GM23338 (cell line): ENCODE results near the gene OCIAD2. TPM values are rescaled to one million over a fixed set of nuclear protein-coding genes. Genes with fewer than 3 reads are reported as not detected.
A peak's percentile ranks its signal among the peaks of the same experiment; 100 is the strongest.

Experiments used
- ATAC-seq: fragments of 200-7000 bp; cut with Tn5 transposase; 3 replicates; pipeline ENCODE4 v1.9.1; 2020
- DNase-seq: peaks from one replicate; pipeline ENCODE4 v3.0.0-alpha.2; 2015; ENCODE audit warnings: low spot score
- H2AFZ ChIP-seq: fragments of 200-600 bp; sonication (generic); 2 replicates; pipeline ENCODE4 v1.8.0; 2016; ENCODE audit warnings: antibody characterized with exemption, mild to moderate bottlenecking, moderate library complexity
- H3F3A ChIP-seq: fragments of 200-600 bp; sonication (generic); replicated peaks from 2 replicates; pipeline ENCODE4 v1.8.0; 2017; ENCODE audit warnings: antibody characterized with exemption, mixed run types, low read depth
- H3K27ac ChIP-seq: fragments of 200-600 bp; sonication (generic); 2 replicates; pipeline ENCODE4 v1.6.1; 2016; ENCODE audit warnings: low read depth
- H3K27me3 ChIP-seq: fragments of 200-600 bp; sonication (generic); 2 replicates; pipeline ENCODE4 v1.8.0; 2016; ENCODE audit warnings: mild to moderate bottlenecking, mixed run types, moderate library complexity; ENCODE audit not compliant: insufficient read depth
- H3K36me3 ChIP-seq: fragments of 200-600 bp; sonication (generic); 2 replicates; pipeline ENCODE4 v1.8.0; 2016; ENCODE audit warnings: mild to moderate bottlenecking; ENCODE audit not compliant: insufficient read depth
- H3K4me1 ChIP-seq: fragments of 200-600 bp; sonication (generic); 2 replicates; pipeline ENCODE4 v1.8.0; 2016; ENCODE audit warnings: mild to moderate bottlenecking, moderate library complexity; ENCODE audit not compliant: insufficient read depth
- H3K4me2 ChIP-seq: fragments of 200-600 bp; sonication (generic); 2 replicates; pipeline ENCODE4 v1.7.1; 2017; ENCODE audit warnings: mixed run types
- H3K4me3 ChIP-seq: fragments of 200-600 bp; sonication (generic); 2 replicates; pipeline ENCODE4 v1.6.1; 2016; ENCODE audit warnings: mixed run types
- H3K79me2 ChIP-seq: fragments of 200-600 bp; sonication (generic); replicated peaks from 2 replicates; pipeline ENCODE4 v1.8.0; 2017; ENCODE audit warnings: mild to moderate bottlenecking; ENCODE audit not compliant: insufficient read depth
- H3K9me2 ChIP-seq: fragments of 200-600 bp; sonication (generic); 2 replicates; pipeline ENCODE4 v1.8.0; 2017; ENCODE audit not compliant: insufficient read depth
- H4K20me1 ChIP-seq: fragments of 200-600 bp; sonication (generic); replicated peaks from 2 replicates; pipeline ENCODE4 v1.8.0; 2017; ENCODE audit warnings: mild to moderate bottlenecking; ENCODE audit not compliant: insufficient read depth
- H3K27ac Mint-ChIP-seq: 2 replicates; pipeline ENCODE4 v1.8.0; 2020; ENCODE audit warnings: inconsistent platforms, mild to moderate bottlenecking, moderate library complexity, mixed read lengths
- H3K27me3 Mint-ChIP-seq: 3 replicates; pipeline ENCODE4 v1.8.0; 2022; ENCODE audit warnings: low read depth, mild to moderate bottlenecking, moderate library complexity, mixed read lengths, inconsistent platforms; ENCODE audit not compliant: insufficient read depth, poor library complexity
- H3K36me3 Mint-ChIP-seq: 3 replicates; pipeline ENCODE4 v1.8.0; 2021; ENCODE audit warnings: low read depth, mild to moderate bottlenecking, inconsistent platforms, moderate library complexity, mixed read lengths
- H3K4me1 Mint-ChIP-seq: 3 replicates; pipeline ENCODE4 v1.8.0; 2020; ENCODE audit warnings: mild to moderate bottlenecking, inconsistent platforms, mixed read lengths
- H3K4me3 Mint-ChIP-seq: 3 replicates; pipeline ENCODE4 v1.8.0; 2021; ENCODE audit warnings: moderate library complexity, mild to moderate bottlenecking, inconsistent platforms, mixed read lengths
- H3K9me3 Mint-ChIP-seq: 3 replicates; pipeline ENCODE4 v1.8.0; 2020; ENCODE audit warnings: moderate library complexity, mild to moderate bottlenecking, inconsistent platforms, mixed read lengths
- CREB1 ChIP-seq: fragments of 250-450 bp; sonication (Bioruptor Pico); IDR thresholded peaks from 2 replicates; pipeline ENCODE4 v1.5.0; 2020; ENCODE audit warnings: low read depth, mild to moderate bottlenecking, moderate library complexity
- ETS1 ChIP-seq: IDR thresholded peaks from 2 replicates; pipeline ENCODE4 v1.6.1; 2016; ENCODE audit warnings: antibody characterized with exemption
- EZH2 ChIP-seq: fragments of 200-600 bp; sonication (generic); IDR thresholded peaks from one replicate; pipeline ENCODE4 v1.8.0; 2017; ENCODE audit warnings: antibody characterized with exemption, mild to moderate bottlenecking, low read depth; ENCODE audit not compliant: unreplicated experiment
- EZH2phosphoT487 ChIP-seq: fragments of 200-600 bp; sonication (generic); IDR thresholded peaks from one replicate; pipeline ENCODE4 v1.8.1; 2018; ENCODE audit warnings: antibody characterized with exemption; ENCODE audit not compliant: unreplicated experiment
- JUNB ChIP-seq: IDR thresholded peaks from one replicate; pipeline ENCODE4 v1.6.1; 2016; ENCODE audit warnings: antibody characterized with exemption; ENCODE audit not compliant: unreplicated experiment
- NANOG ChIP-seq: IDR thresholded peaks from 2 replicates; pipeline ENCODE4 v1.6.1; 2016; ENCODE audit warnings: antibody characterized with exemption, borderline replicate concordance
- POLR2AphosphoS5 ChIP-seq: IDR thresholded peaks from 2 replicates; pipeline ENCODE4 v1.6.1; 2016; ENCODE audit warnings: antibody characterized with exemption, low read depth
- STAT1 ChIP-seq: IDR thresholded peaks from one replicate; pipeline ENCODE4 v1.6.1; 2016; ENCODE audit warnings: antibody characterized with exemption; ENCODE audit not compliant: unreplicated experiment
- ZNF114 ChIP-seq: fragments of 250-450 bp; sonication (Bioruptor Pico); IDR thresholded peaks from 2 replicates; pipeline ENCODE4 v1.5.0; 2020; ENCODE audit warnings: mild to moderate bottlenecking, moderate library complexity
- ZNF331 ChIP-seq: fragments of 250-450 bp; sonication (Bioruptor Pico); IDR thresholded peaks from 2 replicates; pipeline ENCODE4 v1.5.0; 2020; ENCODE audit warnings: low read depth, mild to moderate bottlenecking, moderate library complexity
- polyA plus RNA-seq: library from polyadenylated mRNA; unstranded; fragments of >200 nt; fragmentation: Nextera tagmentation; extraction: Ambion mirVana; gene quantifications from 2 replicates; pipeline ENCODE4 v1.2.1, GENCODE V29; 2016
- total RNA-seq: library from RNA; depleted of rRNA; stranded (reverse); fragments of >200 nt; shearing (Covaris generic); gene quantifications from 2 replicates; pipeline ENCODE4 v1.2.3, GENCODE V29; 2014
- TF ChIP-seq, protein P1 (sequence below): IDR thresholded peaks from one replicate; pipeline ENCODE4 v1.6.1; 2018; ENCODE audit warnings: antibody characterized with exemption; ENCODE audit not compliant: unreplicated experiment
- TF ChIP-seq, protein P2 (sequence below), 2 experiments: fragments of 200-600 bp in 1 of 2; sonication (generic) in 1 of 2; conservative IDR thresholded peaks; 2 replicates each; pipeline versions ENCODE4 v1.5.1 to v1.6.1; 2016 to 2017; ENCODE audit warnings: antibody characterized with exemption in 2 of 2, low read depth in 2 of 2, mild to moderate bottlenecking in 2 of 2, moderate library complexity in 1 of 2
- TF ChIP-seq, protein P3 (sequence below): fragments of 250-450 bp; sonication (Bioruptor Pico); IDR thresholded peaks from 2 replicates; pipeline ENCODE4 v1.5.0; 2020; ENCODE audit warnings: mild to moderate bottlenecking, moderate library complexity

OCIAD2 gene
- total and polyA plus RNA-seq, 2 experiments from 2014 or later: 36.8 to 317 TPM

DNA sequence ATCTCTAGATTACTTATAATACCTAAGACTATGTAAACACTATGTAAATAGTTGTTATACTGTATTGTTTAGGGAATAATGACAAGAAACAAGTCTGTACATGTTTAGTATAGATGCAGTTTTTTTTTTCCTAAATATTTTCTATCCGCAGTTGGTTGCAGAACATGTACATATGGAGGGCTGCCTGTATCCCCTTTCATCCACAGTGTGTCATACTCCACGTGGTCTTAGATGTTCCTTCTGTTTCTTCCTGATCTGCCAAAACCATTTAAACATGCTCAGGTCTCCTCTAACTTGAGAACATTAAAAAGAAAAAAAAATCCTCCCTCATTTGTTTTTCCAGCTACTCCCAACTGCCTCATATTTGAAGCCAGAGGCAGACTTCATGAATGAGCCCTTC lies 61.7 kb downstream of the OCIAD2 start:
- H3K4me1 ChIP-seq: no peaks in the 10 kb centered on the region
- no peak overlapping the region for H3K4me2 ChIP-seq
- peaks cover 3% of the 10 kb centered on the region; the same call in 2 of the 3 replicates for H3K4me1 Mint-ChIP-seq
- peaks cover 38% of the 10 kb centered on the region for H4K20me1 ChIP-seq
- H3K4me3 Mint-ChIP-seq: no peak overlapping the region
- peaks cover 32% of the 10 kb centered on the region; the same call in 1 of the 2 replicates for H3K36me3 ChIP-seq
- H3K4me3 ChIP-seq: no peak overlapping the region
- no peak overlapping the region for H2AFZ ChIP-seq
- H3K27me3 ChIP-seq: no peaks in the 10 kb centered on the region
- TF ChIP-seq POLR2AphosphoS5 (no peak), ZNF331 (no peak), EZH2 (no peak), ZNF114 (no peak), ETS1 (no peak), NANOG (no peak), STAT1 (no peak), CREB1 (no peak), EZH2phosphoT487 (no peak), JUNB (no peak)
- TF ChIP-seq, protein P1, sequence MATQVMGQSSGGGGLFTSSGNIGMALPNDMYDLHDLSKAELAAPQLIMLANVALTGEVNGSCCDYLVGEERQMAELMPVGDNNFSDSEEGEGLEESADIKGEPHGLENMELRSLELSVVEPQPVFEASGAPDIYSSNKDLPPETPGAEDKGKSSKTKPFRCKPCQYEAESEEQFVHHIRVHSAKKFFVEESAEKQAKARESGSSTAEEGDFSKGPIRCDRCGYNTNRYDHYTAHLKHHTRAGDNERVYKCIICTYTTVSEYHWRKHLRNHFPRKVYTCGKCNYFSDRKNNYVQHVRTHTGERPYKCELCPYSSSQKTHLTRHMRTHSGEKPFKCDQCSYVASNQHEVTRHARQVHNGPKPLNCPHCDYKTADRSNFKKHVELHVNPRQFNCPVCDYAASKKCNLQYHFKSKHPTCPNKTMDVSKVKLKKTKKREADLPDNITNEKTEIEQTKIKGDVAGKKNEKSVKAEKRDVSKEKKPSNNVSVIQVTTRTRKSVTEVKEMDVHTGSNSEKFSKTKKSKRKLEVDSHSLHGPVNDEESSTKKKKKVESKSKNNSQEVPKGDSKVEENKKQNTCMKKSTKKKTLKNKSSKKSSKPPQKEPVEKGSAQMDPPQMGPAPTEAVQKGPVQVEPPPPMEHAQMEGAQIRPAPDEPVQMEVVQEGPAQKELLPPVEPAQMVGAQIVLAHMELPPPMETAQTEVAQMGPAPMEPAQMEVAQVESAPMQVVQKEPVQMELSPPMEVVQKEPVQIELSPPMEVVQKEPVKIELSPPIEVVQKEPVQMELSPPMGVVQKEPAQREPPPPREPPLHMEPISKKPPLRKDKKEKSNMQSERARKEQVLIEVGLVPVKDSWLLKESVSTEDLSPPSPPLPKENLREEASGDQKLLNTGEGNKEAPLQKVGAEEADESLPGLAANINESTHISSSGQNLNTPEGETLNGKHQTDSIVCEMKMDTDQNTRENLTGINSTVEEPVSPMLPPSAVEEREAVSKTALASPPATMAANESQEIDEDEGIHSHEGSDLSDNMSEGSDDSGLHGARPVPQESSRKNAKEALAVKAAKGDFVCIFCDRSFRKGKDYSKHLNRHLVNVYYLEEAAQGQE: no peak
- TF ChIP-seq, protein P2, sequence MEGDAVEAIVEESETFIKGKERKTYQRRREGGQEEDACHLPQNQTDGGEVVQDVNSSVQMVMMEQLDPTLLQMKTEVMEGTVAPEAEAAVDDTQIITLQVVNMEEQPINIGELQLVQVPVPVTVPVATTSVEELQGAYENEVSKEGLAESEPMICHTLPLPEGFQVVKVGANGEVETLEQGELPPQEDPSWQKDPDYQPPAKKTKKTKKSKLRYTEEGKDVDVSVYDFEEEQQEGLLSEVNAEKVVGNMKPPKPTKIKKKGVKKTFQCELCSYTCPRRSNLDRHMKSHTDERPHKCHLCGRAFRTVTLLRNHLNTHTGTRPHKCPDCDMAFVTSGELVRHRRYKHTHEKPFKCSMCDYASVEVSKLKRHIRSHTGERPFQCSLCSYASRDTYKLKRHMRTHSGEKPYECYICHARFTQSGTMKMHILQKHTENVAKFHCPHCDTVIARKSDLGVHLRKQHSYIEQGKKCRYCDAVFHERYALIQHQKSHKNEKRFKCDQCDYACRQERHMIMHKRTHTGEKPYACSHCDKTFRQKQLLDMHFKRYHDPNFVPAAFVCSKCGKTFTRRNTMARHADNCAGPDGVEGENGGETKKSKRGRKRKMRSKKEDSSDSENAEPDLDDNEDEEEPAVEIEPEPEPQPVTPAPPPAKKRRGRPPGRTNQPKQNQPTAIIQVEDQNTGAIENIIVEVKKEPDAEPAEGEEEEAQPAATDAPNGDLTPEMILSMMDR (conservative IDR thresholded peaks at IDR 0.05; ENCODE audit: low read depth in 2 of 2): no peak
- TF ChIP-seq, protein P3, sequence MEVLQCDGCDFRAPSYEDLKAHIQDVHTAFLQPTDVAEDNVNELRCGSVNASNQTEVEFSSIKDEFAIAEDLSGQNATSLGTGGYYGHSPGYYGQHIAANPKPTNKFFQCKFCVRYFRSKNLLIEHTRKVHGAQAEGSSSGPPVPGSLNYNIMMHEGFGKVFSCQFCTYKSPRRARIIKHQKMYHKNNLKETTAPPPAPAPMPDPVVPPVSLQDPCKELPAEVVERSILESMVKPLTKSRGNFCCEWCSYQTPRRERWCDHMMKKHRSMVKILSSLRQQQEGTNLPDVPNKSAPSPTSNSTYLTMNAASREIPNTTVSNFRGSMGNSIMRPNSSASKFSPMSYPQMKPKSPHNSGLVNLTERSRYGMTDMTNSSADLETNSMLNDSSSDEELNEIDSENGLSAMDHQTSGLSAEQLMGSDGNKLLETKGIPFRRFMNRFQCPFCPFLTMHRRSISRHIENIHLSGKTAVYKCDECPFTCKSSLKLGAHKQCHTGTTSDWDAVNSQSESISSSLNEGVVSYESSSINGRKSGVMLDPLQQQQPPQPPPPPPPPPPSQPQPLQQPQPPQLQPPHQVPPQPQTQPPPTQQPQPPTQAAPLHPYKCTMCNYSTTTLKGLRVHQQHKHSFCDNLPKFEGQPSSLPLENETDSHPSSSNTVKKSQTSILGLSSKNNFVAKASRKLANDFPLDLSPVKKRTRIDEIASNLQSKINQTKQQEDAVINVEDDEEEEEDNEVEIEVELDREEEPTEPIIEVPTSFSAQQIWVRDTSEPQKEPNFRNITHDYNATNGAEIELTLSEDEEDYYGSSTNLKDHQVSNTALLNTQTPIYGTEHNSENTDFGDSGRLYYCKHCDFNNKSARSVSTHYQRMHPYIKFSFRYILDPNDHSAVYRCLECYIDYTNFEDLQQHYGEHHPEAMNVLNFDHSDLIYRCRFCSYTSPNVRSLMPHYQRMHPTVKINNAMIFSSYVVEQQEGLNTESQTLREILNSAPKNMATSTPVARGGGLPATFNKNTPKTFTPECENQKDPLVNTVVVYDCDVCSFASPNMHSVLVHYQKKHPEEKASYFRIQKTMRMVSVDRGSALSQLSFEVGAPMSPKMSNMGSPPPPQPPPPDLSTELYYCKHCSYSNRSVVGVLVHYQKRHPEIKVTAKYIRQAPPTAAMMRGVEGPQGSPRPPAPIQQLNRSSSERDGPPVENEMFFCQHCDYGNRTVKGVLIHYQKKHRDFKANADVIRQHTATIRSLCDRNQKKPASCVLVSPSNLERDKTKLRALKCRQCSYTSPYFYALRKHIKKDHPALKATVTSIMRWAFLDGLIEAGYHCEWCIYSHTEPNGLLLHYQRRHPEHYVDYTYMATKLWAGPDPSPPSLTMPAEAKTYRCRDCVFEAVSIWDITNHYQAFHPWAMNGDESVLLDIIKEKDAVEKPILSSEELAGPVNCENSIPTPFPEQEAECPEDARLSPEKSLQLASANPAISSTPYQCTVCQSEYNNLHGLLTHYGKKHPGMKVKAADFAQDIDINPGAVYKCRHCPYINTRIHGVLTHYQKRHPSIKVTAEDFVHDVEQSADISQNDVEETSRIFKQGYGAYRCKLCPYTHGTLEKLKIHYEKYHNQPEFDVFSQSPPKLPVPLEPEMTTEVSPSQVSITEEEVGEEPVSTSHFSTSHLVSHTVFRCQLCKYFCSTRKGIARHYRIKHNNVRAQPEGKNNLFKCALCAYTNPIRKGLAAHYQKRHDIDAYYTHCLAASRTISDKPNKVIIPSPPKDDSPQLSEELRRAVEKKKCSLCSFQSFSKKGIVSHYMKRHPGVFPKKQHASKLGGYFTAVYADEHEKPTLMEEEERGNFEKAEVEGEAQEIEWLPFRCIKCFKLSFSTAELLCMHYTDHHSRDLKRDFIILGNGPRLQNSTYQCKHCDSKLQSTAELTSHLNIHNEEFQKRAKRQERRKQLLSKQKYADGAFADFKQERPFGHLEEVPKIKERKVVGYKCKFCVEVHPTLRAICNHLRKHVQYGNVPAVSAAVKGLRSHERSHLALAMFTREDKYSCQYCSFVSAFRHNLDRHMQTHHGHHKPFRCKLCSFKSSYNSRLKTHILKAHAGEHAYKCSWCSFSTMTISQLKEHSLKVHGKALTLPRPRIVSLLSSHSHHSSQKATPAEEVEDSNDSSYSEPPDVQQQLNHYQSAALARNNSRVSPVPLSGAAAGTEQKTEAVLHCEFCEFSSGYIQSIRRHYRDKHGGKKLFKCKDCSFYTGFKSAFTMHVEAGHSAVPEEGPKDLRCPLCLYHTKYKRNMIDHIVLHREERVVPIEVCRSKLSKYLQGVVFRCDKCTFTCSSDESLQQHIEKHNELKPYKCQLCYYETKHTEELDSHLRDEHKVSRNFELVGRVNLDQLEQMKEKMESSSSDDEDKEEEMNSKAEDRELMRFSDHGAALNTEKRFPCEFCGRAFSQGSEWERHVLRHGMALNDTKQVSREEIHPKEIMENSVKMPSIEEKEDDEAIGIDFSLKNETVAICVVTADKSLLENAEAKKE (CRISPR knock-in tag): no peak
- no peaks in the 10 kb centered on the region for H3K9me2 ChIP-seq
- peak overlapping the region; percentile 38; the same call in 1 of the 2 replicates for H3K27ac Mint-ChIP-seq
- H3K36me3 Mint-ChIP-seq: peaks cover 70% of the 10 kb centered on the region
- no peaks in the 10 kb centered on the region for H3K27me3 Mint-ChIP-seq
- no peaks in the 10 kb centered on the region for H3K9me3 Mint-ChIP-seq
- H3K79me2 ChIP-seq: peaks cover 95% of the 10 kb centered on the region
- no peaks in the 10 kb centered on the region for H3F3A ChIP-seq
- ATAC-seq: no peak
- no peak overlapping the region; the same call in 1 of the 2 replicates for H3K27ac ChIP-seq
- DNase-seq: no peak
